Measurements from ENCODE around the gene MMP25. TPM values are rescaled to one million over a fixed set of nuclear protein-coding genes. Genes with fewer than 3 reads are reported as not detected.

MMP25 gene
- total and polyA plus RNA-seq, 10 of the 15 experiments (the other 5 are each of a cell fraction or from before 2014, with no cell fraction given), result 0.03 to 0.36 (median 0.13) TPM; not detected in 1

GRCh38 chr16:3027983-3028715 lies 18.2 kb upstream of the MMP25 start (continued):
- peak; percentile 60 for TF ChIP-seq RAD21 (IDR thresholded peaks at IDR 0.05; ENCODE audit: insufficient read depth, low read depth, low read length)

- no peak overlapping the region for H3K27ac ChIP-seq (ENCODE audit: control insufficient read depth, insufficient read depth)
- ChIA-PET POLR2A (interaction anchor here (0.6 to 1.4 kb wide), 6 partner anchors 21 to 1973 kb away, joined by 3 to 4 read pairs (median 3); no protein-coding TSS in a partner anchor), SMC1A (ENCODE audit: uncharacterized antibody, unreplicated experiment) (interaction anchor here (1.2 to 10.1 kb wide), 6 partner anchors 14 to 103 kb away, joined by 3 to 91 read pairs (median 4); no protein-coding TSS in a partner anchor), CTCF (interaction anchor here (0.6 to 18.2 kb wide), 24 partner anchors 9 to 139 kb away, joined by 3 to 421 read pairs (median 5); partner anchors contain the start of genes TNFRSF12A and ZNF213), RAD21 (ENCODE audit: unreplicated experiment) (interaction anchor here (1.0 to 6.5 kb wide), 9 partner anchors 9 to 101 kb away, joined by 4 to 94 read pairs (median 8); partner anchors contain the start of genes KREMEN2 and TNFRSF12A)
- WGBS (ENCODE audit: insufficient coverage, insufficient replicate concordance, low lambda C conversion rate, missing lambda C conversion rate), result 27% methylated on average over 15 of the region's 15 CpGs
- intact Hi-C loops (cut with micrococcal nuclease; ENCODE audit: unreplicated experiment) (loop anchor here (1.0 kb wide), 1 partner anchor 26 kb away; no protein-coding TSS in a partner anchor), in situ Hi-C loops (cut with MboI) (no loop called here)
- no peak for ATAC-seq
- H3K9me3 ChIP-seq (replicated peaks; ENCODE audit: control insufficient read depth, insufficient read depth, low read length), result no peaks in the 10 kb centered on the region
- no peaks in the 10 kb centered on the region for H3K79me2 ChIP-seq (ENCODE audit: control insufficient read depth, insufficient read depth, low read length)
- H3K36me3 ChIP-seq (ENCODE audit: control insufficient read depth in 2 of 2, insufficient read depth in 2 of 2, low read length in 1 of 2), result peaks cover 4 to 7% of the 10 kb centered on the region in 2 experiments; a peak in 3 of 4 replicates
- H3K9ac ChIP-seq (ENCODE audit: control insufficient read depth, insufficient read depth, low read length), result no peak overlapping the region
- no peak for DNase-seq (ENCODE audit: low read depth, low spot score)
- H3K4me2 ChIP-seq (ENCODE audit: control insufficient read depth, insufficient read depth), result no peak overlapping the region
- H4K20me1 ChIP-seq (ENCODE audit: control insufficient read depth, insufficient read depth), result 0 out of 2 replicates have a peak, but pooled peaks cover 3% of the 10 kb centered on the region
- peaks cover 6% of the 10 kb centered on the region for H3K4me1 ChIP-seq (ENCODE audit: control insufficient read depth, insufficient read depth, low read length)
- no peak overlapping the region for H2AFZ ChIP-seq (ENCODE audit: control insufficient read depth, low read depth, low read length)
- peaks cover 7 to 8% of the 10 kb centered on the region in 2 experiments for H3K27me3 ChIP-seq (replicated peaks in 1 of 2; ENCODE audit: control insufficient read depth in 2 of 2, insufficient read depth in 2 of 2, low read length in 1 of 2)
- no TSS peak for BruUV-seq (replicated peaks)
- H3K4me3 ChIP-seq, result no peak overlapping the region
- no peak for FAIRE-seq
- no peak for TF ChIP-seq BCLAF1 (IDR thresholded peaks at IDR 0.05)
- TF ChIP-seq RELB (IDR thresholded peaks at IDR 0.05; ENCODE audit: low read depth), result no peak
- TF ChIP-seq POLR2AphosphoS5 (IDR thresholded peaks at IDR 0.05; ENCODE audit: low read length), result no peak
- TF ChIP-seq SMAD5 (IDR thresholded peaks at IDR 0.05; ENCODE audit: low read depth), result no peak
- TF ChIP-seq PAX8 (IDR thresholded peaks at IDR 0.05), result no peak
- TF ChIP-seq HDAC2 (IDR thresholded peaks at IDR 0.05), result no peak
- no peak for TF ChIP-seq NFXL1 (IDR thresholded peaks at IDR 0.05; ENCODE audit: borderline replicate concordance)
- TF ChIP-seq ATF3 (IDR thresholded peaks at IDR 0.05; ENCODE audit: borderline replicate concordance, extremely low read depth, low read depth, low read length), result no peak
- TF ChIP-seq TAF1 (IDR thresholded peaks at IDR 0.05; ENCODE audit: borderline replicate concordance, low read depth, low read length), result no peak
- TF ChIP-seq REST (IDR thresholded peaks at IDR 0.05; ENCODE audit: low read depth, low read length), result no peak
These were observed 17.5 kb upstream of the MMP25 start for GRCh38 chr16:3028716-3029319.
